Peyer's patch (tissue), 4 donors: ENCODE measurements around the gene SLC7A5.
"Not testable (repeated sequence)": the region's sequence is repeated elsewhere in the genome, so short reads cannot be mapped to it uniquely, and the experiment has no call there.

Experiments
- POLR2A ChIP-seq, 2 donors: fragments of 450-650 bp; IDR thresholded peaks; one replicate each; pipeline ENCODE4 v1.5.1; 2017; ENCODE audit warnings: antibody characterized with exemption in 2 of 2, mild to moderate bottlenecking in 2 of 2, moderate library complexity in 2 of 2
- TF ChIP-seq, protein P1 (sequence below), 6 experiments: fragments of 450-650 bp in 4 of 6; fragments of 200-600 bp in 2 of 6; sonication (generic) in 1 of 6; IDR thresholded peaks; one replicate each; pipeline ENCODE4 v1.5.1; 2017 to 2019; ENCODE audit warnings: antibody characterized with exemption in 6 of 6, mild to moderate bottlenecking in 3 of 6, moderate library complexity in 1 of 6

DNA sequence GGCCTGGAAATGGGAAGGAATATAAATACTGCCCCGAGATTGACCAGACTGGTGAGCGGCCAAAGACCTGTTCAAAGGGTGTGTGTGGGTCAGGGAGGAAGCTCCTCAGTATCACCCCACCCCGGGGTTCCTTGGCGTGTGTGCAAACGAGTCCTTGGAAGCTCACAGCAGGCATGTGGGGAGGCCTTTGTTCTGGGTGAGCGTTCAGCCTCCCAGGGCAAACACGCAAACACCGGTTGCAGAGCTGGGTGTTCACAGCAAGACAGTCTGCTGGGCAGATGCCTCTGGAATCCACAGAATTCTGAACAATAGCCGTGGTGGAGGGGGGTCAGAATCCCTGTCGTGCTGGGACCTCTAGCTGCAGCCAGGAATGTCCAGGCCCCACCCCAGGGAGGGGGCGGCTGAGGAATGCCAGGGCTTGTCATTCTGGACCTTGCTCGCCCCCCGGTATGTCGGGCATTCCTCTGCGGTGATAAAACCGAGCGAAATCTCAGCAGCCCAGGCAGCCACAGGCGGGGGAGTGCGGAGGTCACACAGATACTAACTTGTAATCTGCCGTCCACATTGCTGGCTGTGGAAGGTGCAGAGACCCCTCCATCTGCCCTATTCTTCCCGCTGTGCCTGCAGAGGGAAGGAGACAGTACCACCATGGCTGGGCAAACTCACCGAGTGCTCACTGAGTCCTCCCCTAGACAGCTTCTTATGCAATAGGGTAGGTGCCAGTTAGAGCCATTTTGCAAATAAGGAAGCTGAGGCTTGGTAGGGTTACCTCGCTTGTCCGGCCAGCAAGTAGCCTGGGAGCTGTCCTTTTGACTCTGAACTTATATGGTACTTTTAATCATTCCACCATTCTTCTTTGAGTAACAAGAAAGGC is 1.3 kb upstream of the SLC7A5 start:
- TF ChIP-seq, protein P1, sequence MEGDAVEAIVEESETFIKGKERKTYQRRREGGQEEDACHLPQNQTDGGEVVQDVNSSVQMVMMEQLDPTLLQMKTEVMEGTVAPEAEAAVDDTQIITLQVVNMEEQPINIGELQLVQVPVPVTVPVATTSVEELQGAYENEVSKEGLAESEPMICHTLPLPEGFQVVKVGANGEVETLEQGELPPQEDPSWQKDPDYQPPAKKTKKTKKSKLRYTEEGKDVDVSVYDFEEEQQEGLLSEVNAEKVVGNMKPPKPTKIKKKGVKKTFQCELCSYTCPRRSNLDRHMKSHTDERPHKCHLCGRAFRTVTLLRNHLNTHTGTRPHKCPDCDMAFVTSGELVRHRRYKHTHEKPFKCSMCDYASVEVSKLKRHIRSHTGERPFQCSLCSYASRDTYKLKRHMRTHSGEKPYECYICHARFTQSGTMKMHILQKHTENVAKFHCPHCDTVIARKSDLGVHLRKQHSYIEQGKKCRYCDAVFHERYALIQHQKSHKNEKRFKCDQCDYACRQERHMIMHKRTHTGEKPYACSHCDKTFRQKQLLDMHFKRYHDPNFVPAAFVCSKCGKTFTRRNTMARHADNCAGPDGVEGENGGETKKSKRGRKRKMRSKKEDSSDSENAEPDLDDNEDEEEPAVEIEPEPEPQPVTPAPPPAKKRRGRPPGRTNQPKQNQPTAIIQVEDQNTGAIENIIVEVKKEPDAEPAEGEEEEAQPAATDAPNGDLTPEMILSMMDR (IDR thresholded peaks at IDR 0.05), result not testable (repeated sequence)
- not testable (repeated sequence) for TF ChIP-seq POLR2A (IDR thresholded peaks at IDR 0.05)
